ENCODE data around the gene ALDH3B2. TPM values are rescaled to one million over a fixed set of nuclear protein-coding genes. Genes with fewer than 3 reads are reported as not detected.

The ALDH3B2 gene
- total RNA-seq, 1 donor from 2014 or later: 4.8 TPM

GRCh38 chr11:67642173-67643120, 32.0 kb downstream of the ALDH3B2 start:
- Mint-ChIP-seq H3K27ac (no peak overlapping the region), H3K4me3 (no peak overlapping the region), H3K27me3 (peaks cover 5% of the 10 kb centered on the region), H3K4me1 (ENCODE audit: unreplicated experiment) (no peaks in the 10 kb centered on the region), H3K36me3 (no peaks in the 10 kb centered on the region), H3K9me3 (no peaks in the 10 kb centered on the region)
- TF ChIP-seq CTCF (conservative IDR thresholded peaks at IDR 0.05): no peak
- no peak for DNase-seq (ENCODE audit: extremely low spot score, unreplicated experiment)

DNA sequence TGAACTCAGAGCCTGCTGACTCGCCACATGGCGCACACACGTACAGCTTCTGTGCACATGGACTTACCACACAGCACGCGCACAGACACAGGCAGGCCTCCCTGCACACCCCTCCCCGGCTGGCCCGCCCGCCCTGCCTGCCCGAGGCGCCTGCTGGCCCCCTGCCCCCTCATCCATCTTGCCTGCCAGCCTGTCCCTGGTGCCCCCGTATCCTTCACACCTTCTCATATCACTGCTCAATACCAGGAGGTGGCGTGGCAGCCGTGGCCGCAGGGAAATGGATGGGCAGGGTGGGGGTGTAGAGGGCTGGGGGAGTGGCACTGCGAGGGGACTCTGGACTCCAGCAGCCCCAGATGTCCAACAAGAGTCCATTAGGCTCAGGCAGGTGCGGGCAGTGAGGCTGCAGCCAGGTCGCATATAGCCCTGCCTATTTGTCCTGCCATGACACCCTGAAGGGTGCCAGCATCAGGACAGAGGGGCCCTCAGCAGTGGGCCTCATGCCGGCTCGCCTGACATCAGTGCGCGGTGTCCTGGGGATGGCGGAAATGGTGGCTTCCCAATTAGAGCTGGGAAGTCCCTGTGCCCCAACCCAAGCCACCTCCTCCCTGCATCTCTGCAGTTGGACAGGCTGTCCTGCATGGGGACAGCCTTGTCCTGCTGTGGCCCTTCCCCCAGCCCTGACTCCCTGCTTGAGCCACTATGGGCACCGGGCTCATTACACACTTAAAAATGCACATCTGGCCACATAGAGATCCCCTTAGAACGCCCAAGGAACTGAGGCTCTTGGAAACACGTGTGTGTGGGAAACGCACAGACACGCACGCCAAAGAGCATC, 32.9 kb downstream of the ALDH3B2 start:
- Mint-ChIP-seq H3K4me1 (ENCODE audit: unreplicated experiment) (no peaks in the 10 kb centered on the region), H3K27me3 (peaks cover 5% of the 10 kb centered on the region), H3K36me3 (no peaks in the 10 kb centered on the region), H3K9me3 (no peaks in the 10 kb centered on the region), H3K27ac (no peak overlapping the region), H3K4me3 (no peak overlapping the region)
- peak; percentile 62 for DNase-seq (ENCODE audit: extremely low spot score, unreplicated experiment)
- no peak for TF ChIP-seq CTCF (conservative IDR thresholded peaks at IDR 0.05)

DNA sequence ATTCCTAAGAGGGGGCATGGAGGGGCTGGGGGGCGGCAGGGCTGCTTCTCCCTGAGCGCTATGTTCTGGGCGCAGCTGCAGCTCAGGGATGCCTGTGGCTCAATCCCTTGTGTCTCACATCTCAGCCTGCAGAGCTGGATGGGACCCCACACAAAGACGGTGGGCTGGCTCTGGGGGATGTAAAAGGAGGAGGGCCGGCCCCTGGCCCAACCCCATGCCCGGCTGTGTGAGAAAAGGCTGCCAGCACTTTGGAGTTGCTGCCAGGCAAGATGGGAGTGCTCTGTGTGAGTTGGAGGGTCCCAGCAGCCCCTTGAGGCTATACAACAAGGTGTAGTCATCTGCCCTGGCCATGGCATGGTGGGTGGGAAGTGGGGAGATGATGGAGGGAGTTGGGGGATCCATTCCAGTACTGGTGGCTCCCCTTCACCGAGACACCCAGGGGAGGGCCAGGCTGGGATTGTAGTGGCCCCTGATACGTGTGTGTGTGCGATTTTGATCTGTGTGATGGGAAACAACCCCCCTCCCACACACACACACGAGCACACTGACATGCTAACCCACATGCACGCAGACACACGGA, 33.6 kb downstream of the ALDH3B2 start:
- no peak for TF ChIP-seq CTCF (conservative IDR thresholded peaks at IDR 0.05)
- H3K27ac Mint-ChIP-seq: no peak overlapping the region
- no peaks in the 10 kb centered on the region for H3K36me3 Mint-ChIP-seq
- no peaks in the 10 kb centered on the region for H3K4me1 Mint-ChIP-seq (ENCODE audit: unreplicated experiment)
- H3K4me3 Mint-ChIP-seq: no peak overlapping the region
- H3K27me3 Mint-ChIP-seq: peaks cover 5% of the 10 kb centered on the region
- H3K9me3 Mint-ChIP-seq: no peaks in the 10 kb centered on the region
- no peak for DNase-seq (ENCODE audit: extremely low spot score, unreplicated experiment)

GRCh38 chr11:67640021-67640757, 34.2 kb downstream of the ALDH3B2 start:
- Mint-ChIP-seq H3K4me1 (ENCODE audit: unreplicated experiment) (no peaks in the 10 kb centered on the region), H3K4me3 (no peak overlapping the region), H3K27ac (no peak overlapping the region), H3K36me3 (no peaks in the 10 kb centered on the region), H3K9me3 (no peaks in the 10 kb centered on the region), H3K27me3 (peaks cover 5% of the 10 kb centered on the region)
- peak; percentile 79 for TF ChIP-seq CTCF (conservative IDR thresholded peaks at IDR 0.05)
- DNase-seq (ENCODE audit: extremely low spot score, unreplicated experiment): peak; percentile 72

DNA sequence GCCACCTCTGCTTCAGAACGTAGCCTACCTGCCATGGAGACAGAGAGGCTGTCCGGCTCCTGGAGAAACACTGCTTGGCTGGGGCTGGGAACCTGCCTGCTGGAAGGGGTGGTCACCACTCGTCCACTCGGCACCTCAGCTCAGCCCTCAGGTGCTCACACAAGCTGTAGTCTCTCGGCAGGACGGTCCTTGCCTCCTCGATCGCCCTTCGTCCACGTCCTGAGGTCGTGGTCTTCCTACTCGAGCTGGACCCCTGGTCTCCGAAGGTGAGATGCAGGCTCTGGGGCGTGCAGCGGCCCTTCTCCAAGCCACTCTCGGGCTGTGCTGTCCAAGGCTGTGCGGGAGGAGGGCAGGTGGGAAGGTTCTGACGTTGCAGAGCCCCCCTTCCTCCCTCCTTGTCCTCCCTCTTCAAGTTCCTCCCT, 35.0 kb downstream of the ALDH3B2 start, which contains the start of gene TBX10:
Gene TBX10 (minus strand): TSS at position 326 of the 422 bp plus-strand sequence. CDS start 291 bp downstream, at position 35.
- H3K9me3 Mint-ChIP-seq: no peaks in the 10 kb centered on the region
- no peak for DNase-seq (ENCODE audit: extremely low spot score, unreplicated experiment)

More for the DNA sequence above, 35.0 kb downstream of the ALDH3B2 start, which contains the start of gene TBX10:
- H3K4me1 Mint-ChIP-seq (ENCODE audit: unreplicated experiment): no peaks in the 10 kb centered on the region
- H3K36me3 Mint-ChIP-seq: no peaks in the 10 kb centered on the region
- no peak for TF ChIP-seq CTCF (conservative IDR thresholded peaks at IDR 0.05)
- no peak within 1 kb of the TSS for H3K27ac Mint-ChIP-seq
- peaks cover 5% of the 10 kb centered on the region for H3K27me3 Mint-ChIP-seq
- H3K4me3 Mint-ChIP-seq: no peak within 1 kb of the TSS
